Brain pericyte (primary cell): ENCODE results near the gene C3orf38.
"Not testable (repeated sequence)": the region's sequence is repeated elsewhere in the genome, so short reads cannot be mapped to it uniquely, and the experiment has no call there.

Experiments used
- DNase-seq: peaks from one replicate; pipeline ENCODE4 v3.0.0-alpha.2; 2012; ENCODE audit warnings: low read depth, low spot score

The C3orf38 gene

DNA sequence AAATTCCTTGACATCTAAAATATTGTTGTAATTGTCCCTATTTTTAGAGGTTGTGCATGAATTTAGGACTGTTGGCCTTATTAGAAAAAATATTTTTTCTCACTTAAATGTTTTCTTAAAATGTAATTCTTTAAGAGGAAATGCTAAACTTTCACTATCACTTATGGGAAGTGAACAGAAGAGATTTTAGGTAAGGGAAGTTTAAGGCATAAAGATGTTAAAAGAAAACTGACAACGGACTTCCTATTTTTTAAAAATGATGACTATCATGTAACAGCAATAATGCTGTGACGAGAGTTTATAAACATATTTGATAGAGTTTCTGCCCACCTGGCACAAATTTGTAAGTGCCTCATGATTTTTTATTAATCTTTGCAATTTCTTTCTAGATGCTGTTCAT, 3.1 kb downstream of the C3orf38 start:
- no peak for DNase-seq

DNA sequence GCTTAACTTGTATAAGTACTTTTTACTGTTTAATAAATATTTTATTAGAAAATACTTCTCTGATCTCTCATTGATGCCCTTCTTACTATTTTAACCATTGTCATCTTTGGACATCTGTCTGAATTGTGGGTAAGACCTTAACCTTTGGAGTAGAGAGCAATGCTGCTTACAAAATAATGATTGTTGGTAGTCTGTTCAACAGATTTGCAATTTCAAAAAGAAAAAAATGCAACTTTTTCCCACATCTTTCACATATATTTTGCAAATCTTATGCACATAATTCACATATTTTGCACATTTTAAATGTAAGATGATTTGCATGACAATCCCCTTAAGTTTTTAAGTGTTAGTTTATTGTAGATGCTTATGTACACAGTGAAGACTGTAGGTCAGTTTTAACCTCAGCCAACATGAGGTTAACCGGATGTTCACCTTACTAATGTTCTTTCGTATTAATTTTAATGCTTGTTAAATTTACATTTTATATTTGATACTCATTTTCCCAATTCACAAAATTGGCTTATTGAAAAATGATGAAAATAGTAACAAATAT, 16.7 kb downstream of the C3orf38 start:
- DNase-seq = no peak

DNA sequence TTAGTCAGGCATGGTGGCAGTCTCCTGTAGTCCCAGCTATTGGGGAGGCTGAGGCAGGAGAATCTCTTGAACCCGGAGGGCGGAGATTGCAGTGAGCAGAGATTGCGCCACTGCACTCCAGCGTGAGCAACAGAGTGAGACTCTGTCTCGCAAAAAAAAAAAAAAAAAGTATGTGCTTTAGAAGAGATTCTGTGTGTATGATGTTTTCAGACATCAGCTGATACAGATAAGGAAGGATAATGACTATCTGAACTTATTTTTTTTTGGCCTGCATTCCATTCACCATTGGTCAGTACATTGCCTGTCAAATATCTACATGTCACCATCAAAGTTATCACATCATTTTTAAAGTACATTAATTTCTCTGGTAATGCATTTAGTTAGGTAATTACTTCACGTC, 17.4 kb downstream of the C3orf38 start:
- no peak for DNase-seq

DNA sequence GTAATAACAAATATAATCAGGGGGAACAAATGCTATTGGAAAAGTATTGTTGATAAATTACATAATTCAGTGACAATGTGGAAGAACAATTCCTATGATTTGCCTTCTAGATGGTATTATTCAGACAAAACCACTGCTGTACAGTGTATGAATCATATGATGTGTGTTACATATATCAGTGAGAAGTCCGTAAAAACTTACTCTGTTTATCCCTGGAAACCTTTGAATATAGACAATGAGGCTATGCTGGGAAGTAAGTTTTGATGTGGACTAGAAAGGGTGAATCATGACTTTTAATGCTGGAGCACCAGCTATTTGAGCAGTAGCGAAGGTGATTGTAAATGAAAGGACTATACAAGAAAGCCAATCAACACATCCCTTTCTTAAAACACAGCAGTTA, 17.9 kb downstream of the C3orf38 start:
- no peak for DNase-seq

DNA sequence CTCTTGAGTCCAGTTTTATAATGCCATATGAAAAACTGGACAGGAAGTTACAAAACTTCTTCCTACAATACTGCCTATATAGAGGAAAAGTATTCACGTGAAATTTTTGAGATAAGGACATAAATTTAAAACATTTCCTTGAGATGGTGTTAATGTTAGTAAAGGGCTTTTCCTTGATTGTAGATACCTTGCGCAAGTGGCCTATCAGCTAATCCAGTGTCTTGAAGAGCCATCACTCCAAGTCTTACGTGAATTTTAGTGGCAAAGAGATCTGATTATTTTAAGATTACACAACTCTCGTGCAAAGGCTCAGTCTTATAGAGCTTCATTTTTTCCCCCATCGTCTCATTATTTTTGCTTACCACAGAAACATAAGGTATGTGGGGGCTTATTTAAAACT, 18.4 kb downstream of the C3orf38 start:
- no peak for DNase-seq

DNA sequence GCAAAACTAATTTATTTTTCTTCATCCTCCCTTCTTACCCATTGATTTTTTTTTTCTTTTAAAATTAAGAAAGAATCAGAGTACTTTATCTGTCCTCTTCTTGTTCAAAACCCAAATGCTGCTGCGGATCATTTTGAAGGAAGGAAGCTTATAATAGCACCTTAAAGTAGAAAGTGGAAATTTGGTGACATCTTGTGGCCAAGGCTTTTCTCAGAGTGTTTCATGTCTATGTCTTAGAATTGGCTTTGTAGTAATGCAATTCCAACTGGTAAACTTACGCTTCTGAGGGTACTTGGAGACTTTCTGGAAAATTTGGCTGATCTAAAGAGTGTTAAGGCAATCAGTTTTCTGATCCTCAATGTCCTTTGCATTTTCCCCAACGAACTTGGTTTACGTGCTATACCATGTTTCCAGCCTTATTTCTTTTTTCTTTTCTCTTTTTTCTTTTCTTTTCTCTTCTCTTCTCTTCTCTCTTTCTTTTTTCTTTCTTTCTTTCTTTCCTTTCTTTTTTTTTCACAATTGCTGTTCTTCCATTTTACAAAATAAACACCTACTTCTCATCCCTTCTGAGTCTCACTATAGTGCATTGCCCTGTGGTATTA, 30.7 kb downstream of the C3orf38 start:
- DNase-seq = no peak

DNA sequence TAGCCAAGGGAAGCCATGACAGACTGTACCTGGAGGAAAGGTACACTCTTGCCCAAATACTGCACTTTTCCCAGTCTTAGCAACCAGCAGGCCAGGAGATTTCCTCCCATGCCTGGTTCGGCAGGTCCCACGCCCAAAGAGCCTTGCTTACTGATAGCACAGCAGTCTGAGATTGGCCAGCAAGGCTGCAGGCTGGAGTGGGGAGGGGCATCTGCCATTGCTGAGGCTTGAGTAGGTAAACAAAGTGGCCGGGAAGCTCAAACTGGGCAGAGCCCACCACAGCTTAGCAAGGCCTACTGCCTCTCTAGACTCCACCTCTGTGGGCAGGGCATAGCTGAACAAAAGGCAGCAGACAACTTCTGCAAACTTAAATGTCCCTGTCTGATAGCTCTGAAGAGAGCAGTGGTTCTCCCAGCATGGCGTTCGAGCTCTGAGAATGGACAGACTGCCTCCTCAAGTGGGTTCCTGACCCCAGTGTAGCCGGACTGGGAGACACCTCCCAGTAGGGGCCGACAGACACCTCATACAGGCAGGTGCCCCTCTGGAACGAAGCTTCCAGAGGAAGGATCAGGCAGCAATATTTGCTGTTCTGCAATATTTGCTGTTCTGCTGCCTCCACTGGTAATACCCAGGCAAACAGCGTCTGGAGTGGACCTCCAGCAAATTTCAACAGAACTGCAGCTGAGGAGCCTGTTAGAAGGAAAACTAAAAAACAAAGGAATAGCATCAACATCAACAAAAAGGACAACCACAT, 32.6 kb downstream of the C3orf38 start:
- not testable (repeated sequence) for DNase-seq

DNA sequence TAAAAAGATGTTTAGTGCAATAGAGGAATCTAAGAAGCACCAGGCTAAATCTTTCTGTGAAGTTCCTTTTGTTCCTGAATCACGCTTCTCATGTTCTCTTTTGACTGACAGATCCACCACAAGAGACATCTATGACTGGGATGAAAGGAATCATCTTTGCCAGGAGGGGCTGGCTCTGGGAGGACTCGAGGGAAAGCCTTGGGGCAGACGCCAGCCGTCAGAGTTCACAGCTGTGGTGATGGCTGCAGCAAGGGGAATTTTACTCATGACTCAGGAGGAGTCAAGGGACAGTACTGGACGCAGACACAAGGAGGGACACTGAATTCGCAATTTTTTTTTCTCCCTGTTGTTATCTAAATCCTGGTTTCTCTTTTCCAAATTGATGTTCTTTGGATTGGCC, 38.7 kb downstream of the C3orf38 start:
- no peak for DNase-seq

DNA sequence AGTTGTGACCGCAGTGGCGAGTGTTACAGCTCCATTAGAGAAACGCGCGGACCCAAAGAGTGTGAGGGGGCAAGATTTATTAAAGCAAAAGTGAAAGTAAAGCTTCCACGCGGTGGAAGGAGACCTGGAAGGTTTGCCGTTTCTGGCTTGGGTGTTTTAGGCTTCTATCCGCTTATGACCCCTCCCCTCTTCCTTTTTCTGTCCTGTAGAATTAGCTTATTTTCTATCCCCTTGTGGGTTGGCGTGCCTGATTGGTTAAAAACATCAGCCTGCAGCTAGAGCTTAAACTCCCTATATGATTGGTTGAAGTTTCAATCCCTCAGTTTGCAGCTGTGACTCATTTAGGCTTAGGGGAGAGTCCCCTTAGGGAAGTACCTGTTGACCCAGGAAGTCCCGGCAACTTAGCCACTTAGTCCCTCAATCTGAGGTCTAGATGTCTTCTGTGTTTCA, 39.6 kb downstream of the C3orf38 start:
- DNase-seq = no peak

DNA sequence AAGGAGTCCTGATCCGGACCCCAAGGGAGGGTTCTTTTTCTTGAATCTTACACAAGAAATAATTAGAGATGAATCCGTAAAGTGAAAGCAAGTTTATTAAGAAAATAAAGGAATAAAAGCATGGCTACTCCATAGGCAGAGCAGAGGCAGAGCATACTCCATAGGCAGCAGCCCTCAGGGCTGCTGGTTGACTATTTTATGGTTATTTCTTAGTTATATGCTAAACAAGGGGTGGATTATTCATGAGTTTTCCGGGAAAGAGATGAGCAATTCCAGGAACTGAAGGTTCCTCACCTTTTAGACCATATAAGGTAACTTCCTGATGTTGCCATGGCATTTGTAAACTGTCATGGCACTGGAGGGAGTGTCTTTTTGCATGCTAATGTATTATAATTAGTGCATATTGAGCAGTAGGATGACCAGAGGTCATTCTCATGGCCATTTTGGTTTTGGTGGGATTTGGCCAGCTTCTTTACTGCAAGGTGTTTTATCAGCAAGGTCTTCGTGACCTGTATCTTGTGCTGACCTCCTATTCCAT, 42.2 kb downstream of the C3orf38 start:
- no peak for DNase-seq

DNA sequence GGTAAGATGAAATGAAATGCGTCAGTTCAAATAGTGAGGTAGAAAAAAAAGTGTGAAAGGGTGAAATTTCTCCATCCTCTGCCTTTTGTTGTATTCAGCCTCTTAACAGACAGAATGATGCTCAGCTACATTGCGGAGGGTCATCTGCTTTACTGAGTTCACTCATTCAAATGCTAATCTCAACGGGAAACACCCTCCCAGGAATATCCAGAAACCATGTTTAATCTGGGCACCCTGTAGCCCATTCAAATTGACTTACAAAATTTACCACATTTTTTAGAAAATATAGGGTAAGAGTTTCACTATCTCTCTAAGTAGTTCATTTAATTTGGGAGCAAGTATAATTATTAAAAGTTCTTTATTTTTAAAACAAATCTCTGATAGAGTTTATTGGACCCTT, 42.9 kb downstream of the C3orf38 start:
- DNase-seq = no peak

DNA sequence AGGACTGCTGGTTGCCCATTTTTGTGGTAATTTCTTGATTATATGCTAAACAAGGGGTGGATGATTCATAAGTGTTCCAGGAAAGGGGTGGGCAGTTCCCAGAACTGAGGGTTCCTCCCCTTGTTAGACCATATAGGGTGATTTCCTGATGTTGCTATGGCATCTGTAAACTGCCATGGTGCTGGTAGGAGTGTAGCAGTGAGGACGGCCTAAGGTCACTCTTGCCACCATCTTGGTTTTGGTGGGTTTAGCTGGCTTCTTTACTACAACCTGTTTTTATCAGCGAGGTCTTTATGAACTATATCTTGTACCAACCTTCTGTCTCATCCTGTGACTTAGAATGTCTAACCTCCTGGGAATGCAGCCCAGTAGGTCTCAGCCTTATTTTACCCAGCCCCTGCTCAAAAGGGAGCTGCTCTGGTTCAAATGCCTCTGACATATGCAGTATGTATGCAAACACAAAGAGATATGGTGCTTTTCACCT, 46.2 kb downstream of the C3orf38 start:
- DNase-seq = no peak

DNA sequence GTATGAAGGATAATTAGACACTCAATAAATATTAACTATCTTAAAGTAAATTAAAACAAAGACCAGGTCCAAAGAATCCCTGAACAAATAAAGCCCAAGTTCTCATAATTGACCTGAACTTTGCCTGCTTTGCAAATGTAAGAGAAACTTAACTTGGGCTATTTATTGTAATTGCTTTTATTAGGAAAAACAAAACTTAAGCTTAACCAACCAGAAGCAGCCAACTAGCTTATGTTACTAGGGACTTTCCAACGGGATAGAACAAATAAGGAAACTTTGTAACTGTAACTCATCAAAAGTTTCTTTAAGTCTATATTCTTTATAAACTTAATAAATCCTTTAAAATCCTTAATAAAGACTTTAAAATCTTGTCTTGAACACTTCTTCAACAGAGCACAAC, 48.4 kb downstream of the C3orf38 start:
- no peak for DNase-seq

DNA sequence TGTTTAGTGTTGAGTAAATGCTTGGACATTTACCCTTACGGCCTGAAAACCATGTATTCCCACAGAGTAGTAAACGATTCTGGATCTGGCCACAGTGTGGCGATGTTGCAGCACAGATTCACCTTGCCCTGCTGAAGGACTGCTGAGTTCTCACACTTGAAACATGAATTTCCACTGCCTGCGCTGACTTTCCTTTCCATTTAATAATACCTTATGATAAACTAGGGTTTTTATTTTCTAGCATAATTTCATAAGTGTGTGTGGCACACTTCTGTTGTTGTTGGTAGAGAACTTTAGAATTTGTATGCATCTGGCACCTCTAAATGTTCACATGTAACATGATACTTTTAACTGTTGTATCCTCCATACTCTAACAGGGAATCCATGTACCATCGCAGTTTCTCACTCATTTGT, 53.9 kb downstream of the C3orf38 start:
- DNase-seq = peak; percentile 58
